ENCODE data around the gene RAI2. TPM values are rescaled to one million over a fixed set of nuclear protein-coding genes. Genes with fewer than 3 reads are reported as not detected.
"Not testable (repeated sequence)": the region's sequence is repeated elsewhere in the genome, so short reads cannot be mapped to it uniquely, and the experiment has no call there.

RAI2 gene
- total RNA-seq, 1 donor from 2014 or later = 22.3 TPM

GRCh38 chrX:17798921-17799320, 62.2 kb downstream of the RAI2 start:
- DNase-seq = no peak
- ATAC-seq = no peak
- intact Hi-C loops (cut with micrococcal nuclease) = no loop called here

DNA sequence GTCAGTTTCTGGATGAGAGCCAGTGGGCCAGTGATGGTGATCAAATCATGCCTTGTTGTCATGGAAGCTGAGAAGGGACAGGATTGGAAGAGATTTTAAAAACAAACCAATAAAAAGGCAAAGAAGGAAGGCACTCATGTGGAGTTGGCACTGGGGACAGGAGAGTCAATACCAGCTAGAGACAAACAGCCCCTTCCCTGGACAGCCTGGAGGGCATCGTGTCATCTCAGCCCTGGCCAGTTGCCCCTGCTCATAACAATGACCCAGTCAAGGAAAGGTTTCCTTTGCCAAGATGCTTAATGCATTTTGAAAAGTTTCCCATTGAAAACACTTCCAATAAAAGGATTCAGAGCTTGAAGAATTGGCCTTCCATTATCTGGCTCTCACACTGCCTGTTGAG, 68.3 kb downstream of the RAI2 start:
- DNase-seq (no peak), ATAC-seq (no peak)
- intact Hi-C loops (cut with micrococcal nuclease) = no loop called here

DNA sequence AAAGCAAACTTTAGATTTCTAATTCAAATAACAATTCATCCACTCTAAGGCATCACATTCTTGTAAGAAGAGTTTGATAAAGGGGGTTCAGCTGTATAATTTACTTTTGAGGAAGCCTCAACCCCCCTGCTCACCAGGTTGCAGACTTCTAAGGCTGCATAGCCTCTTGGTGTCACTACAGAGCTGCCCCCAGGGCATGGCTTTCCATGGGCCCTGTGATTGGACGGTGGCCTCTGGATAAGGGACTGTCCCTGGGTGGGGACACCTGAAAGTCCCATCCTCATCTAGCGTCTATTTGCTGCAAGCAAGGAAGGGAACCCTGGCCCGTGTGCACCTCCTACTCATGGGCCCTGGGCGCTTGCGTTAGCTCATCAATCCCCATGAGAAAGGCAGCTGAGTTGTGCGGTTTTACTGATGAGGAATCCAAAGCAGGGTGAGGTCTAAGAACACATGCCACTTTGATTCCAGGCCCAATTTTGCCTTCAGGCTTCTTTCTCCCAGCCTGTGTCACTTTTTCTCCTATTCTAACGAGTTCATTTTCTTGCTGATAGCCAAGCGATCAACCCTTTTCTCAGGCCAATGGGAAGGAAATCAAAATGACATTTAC, 72.0 kb downstream of the RAI2 start:
- no peak for ATAC-seq
- intact Hi-C loops (cut with micrococcal nuclease) = no loop called here

GRCh38 chrX:17788439-17788838, 72.7 kb downstream of the RAI2 start:
- intact Hi-C loops (cut with micrococcal nuclease) = no loop called here
- ATAC-seq = peak; percentile 70

More for the DNA sequence above, 72.0 kb downstream of the RAI2 start:
- no peak for DNase-seq

DNA sequence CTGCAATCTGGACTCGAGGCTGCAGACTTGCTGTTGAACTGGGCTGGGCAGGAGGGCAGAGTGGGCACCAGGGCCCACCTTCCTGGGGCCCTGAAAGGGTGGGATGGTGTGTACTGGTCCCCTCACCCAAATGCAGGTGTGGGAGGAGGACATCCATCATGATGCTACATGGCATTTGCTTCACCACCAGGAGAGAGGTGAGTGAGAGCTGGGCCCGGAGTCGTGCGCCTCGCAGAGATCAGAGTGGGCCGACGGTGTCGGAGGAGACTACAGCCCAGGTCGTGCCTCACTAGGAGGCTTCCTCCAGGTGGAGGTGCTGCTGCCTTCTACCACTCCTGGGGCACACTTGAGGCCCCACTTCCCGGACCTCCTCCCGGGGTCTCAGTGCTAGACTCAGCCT, 73.5 kb downstream of the RAI2 start:
- no peak for ATAC-seq
- no peak for DNase-seq
- intact Hi-C loops (cut with micrococcal nuclease) = no loop called here

More at GRCh38 chrX:17788439-17788838, 72.7 kb downstream of the RAI2 start:
- peak; percentile 44 for DNase-seq

DNA sequence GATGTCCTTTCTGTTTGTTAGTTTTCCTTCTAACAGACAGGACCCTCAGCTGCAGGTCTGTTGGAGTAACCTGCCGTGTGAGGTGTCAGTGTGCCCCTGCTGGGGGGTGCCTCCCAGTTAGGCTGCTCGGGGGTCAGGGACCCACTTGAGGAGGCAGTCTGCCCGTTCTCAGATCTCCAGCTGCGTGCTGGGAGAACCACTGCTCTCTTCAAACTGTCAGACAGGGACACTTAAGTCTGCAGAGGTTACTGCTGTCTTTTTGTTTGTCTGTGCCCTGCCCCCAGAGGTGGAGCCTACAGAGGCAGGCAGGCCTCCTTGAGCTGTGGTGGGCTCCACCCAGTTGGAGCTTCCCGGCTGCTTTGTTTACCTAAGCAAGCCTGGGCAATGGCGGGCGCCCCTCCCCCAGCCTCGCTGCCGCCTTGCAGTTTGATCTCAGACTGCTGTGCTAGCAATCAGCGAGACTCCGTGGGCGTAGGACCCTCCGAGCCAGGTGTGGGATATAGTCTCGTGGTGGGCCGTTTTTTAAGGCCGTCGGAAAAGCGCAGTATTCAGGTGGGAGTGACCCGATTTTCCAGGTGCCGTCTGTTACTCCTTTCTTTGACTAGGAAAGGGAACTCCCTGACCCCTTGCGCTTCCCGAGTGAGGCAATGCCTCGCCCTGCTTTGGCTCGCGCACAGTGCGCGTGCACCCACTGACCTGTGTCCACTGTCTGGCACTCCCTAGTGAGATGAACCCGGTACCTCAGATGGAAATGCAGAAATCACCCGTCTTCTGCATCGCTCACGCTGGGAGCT, 74.3 kb downstream of the RAI2 start:
- intact Hi-C loops (cut with micrococcal nuclease); ATAC-seq; DNase-seq: not testable (repeated sequence)

GRCh38 chrX:17779434-17779833, 81.7 kb downstream of the RAI2 start:
- intact Hi-C loops (cut with micrococcal nuclease) = no loop called here
- no peak for ATAC-seq

GRCh38 chrX:17778997-17779396, 82.1 kb downstream of the RAI2 start:
- intact Hi-C loops (cut with micrococcal nuclease) = no loop called here
- DNase-seq (no peak), ATAC-seq (no peak)

More at GRCh38 chrX:17779434-17779833, 81.7 kb downstream of the RAI2 start:
- DNase-seq = no peak

- ATAC-seq (no peak), DNase-seq (no peak)
- intact Hi-C loops (cut with micrococcal nuclease) = no loop called here
These were observed 87.0 kb downstream of the RAI2 start for GRCh38 chrX:17774053-17774452.

GRCh38 chrX:17773221-17773876, 87.7 kb downstream of the RAI2 start:
- ATAC-seq (no peak), DNase-seq (no peak)
- intact Hi-C loops (cut with micrococcal nuclease) = no loop called here

GRCh38 chrX:17769701-17770269, 91.3 kb downstream of the RAI2 start:
- DNase-seq (no peak), ATAC-seq (no peak)
- intact Hi-C loops (cut with micrococcal nuclease) = no loop called here

DNA sequence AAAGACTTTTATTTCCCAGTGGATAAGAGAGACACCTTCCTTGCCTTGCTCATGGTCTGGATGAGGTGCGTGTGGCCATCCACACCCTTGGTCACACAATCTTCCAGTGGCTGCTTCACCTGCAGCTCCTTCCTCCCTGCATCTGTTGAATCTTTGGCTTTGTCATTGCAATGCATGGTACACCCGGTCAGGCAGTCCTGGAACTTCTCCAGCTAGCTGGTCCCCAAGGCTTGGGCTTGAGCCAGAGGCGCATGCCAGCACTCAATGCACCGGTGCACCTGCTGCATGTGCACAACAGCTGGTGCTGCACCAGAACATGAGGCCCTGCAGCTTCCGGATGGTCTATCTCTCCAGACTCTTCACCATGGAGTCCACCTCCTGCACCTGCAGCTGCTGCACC, 92.1 kb downstream of the RAI2 start:
- no peak for ATAC-seq
- intact Hi-C loops (cut with micrococcal nuclease) = no loop called here

DNA sequence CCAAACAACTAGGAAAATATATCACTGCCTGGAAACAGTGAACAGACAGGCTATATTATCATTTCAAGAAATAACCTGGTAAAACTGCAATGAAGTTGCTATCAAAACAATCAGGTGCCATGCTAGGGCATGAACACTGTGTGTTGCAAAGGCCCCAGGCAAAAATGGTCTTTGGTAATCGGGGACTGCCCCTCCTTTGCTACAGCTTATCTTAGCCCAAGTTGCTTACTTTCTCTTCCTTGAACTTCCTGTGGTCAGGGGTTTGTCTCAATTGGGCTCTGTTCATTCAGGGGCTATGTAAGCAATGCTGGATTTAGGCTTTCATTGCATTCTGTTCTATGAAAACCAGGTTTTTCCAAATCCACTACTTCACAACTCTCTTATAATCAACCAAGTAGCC, 93.4 kb downstream of the RAI2 start:
- ATAC-seq (no peak), DNase-seq (no peak)
- intact Hi-C loops (cut with micrococcal nuclease) = no loop called here

More for the DNA sequence above, 92.1 kb downstream of the RAI2 start:
- DNase-seq = no peak

DNA sequence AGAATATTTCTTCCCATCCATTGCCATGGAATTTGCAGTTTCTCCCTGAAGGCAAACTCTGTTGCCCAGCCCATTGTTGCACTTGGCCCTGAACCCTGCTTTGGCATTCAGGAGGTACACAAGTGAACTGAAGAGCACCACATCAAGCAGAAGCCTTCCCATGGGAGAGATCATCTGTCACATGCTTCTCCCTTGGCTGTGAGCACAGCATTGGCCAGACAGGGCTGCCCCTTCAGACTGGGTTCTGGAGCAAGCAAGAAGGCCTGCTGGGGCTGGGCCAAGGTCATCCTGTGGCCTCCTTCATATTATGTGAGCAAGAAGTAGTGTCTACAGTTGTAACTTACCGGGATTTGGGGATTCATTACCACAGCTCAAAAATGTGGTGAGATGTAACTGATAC, 101.1 kb downstream of the RAI2 start:
- DNase-seq (no peak), ATAC-seq (no peak)
- intact Hi-C loops (cut with micrococcal nuclease) = no loop called here

GRCh38 chrX:17758382-17758781, 102.7 kb downstream of the RAI2 start:
- intact Hi-C loops (cut with micrococcal nuclease) = no loop called here
- no peak for ATAC-seq
- no peak for DNase-seq

DNA sequence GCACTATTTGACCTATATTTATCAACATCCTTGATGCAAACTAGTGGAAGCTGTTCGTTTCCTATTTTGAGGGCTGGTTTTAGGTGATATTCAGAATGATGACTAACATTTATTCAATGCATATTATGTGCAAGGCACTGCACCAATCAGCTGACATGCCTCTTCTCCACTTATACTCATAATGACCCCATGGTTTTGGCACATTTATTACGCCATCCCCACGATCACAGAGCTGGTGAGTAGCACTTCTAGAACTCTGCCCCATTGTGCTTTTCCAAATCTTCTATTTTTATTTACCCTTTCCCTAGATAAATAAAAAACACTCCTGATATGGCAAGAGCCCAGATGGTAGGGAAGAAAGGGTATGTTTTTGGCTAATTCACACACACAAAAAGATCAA, 110.7 kb downstream of the RAI2 start:
- no peak for ATAC-seq
- no peak for DNase-seq
- intact Hi-C loops (cut with micrococcal nuclease) = no loop called here

Data from left ventricle myocardium superior (tissue), 1 donor.